Measurements from ENCODE around the gene TAF11L14. TPM values are rescaled to one million over a fixed set of nuclear protein-coding genes. Genes with fewer than 3 reads are reported as not detected.

The TAF11L14 gene
- total RNA-seq, 1 experiment from 2014 or later = not detected

DNA sequence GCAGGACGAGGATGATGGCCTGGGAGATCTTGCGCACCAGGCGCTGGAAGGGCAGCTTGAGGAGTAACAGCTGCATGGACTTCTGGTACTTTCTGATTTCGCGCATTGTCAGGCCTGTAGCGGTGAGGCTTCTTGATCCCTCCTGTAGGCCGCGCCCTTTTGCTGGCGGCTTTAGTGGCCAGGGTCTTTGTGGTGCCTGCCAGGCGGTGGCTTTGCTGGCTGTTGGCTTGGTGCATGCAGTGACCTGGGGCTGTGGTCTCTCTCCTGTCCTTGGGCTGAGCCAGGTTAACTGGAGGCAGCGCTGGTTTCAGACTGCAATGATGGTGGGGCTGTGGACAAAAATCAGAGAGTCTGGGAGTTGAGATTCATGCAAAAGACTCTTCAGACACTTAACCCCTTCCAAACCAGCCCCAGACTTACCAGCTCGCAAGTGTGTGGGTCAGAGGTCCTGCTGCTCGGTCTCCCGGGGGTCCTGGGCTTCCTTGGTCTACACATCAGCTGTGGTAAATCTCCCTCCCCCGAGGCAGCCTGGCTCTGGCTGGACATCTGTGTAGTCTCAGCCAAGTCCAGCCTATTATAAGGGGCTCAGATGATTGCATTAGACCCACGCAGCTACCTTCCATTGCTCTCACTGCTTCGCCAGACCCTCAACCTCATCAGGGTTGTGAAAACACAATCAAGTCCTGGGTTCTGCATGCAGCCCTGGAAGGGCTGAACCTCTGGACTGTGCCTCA is 19.2 kb upstream of the TAF11L14 start:
- Histone ChIP-seq H3K9me2 (ENCODE audit: insufficient read depth) (no peaks in the 10 kb centered on the region), H3K4me2 (ENCODE audit: low read length) (no peak overlapping the region), H3K4me3 (replicated peaks in 1 of 2; ENCODE audit: low read depth in 1 of 2, low read length in 2 of 2) (no peak overlapping the region), H4K20me1 (ENCODE audit: insufficient read depth) (no peaks in the 10 kb centered on the region), H3K36me3 (ENCODE audit: control insufficient read depth in 1 of 2, insufficient read depth in 2 of 2, low read length in 2 of 2) (no peaks in the 10 kb centered on the region), H3K79me2 (ENCODE audit: insufficient read depth, low read length) (no peaks in the 10 kb centered on the region), H3K27me3 (ENCODE audit: insufficient read depth, low read length) (no peaks in the 10 kb centered on the region), H3K9ac (ENCODE audit: low read length) (no peak overlapping the region), H3K9me3 (ENCODE audit: control insufficient read depth in 1 of 2, insufficient read depth in 1 of 2, low read depth in 1 of 2, low read length in 2 of 2) (no peaks in the 10 kb centered on the region; a peak in 1 of 4 replicates), H2AFZ (ENCODE audit: low read depth, low read length, poor library complexity, severe bottlenecking) (no peak overlapping the region), H3K27ac (ENCODE audit: low read depth, low read length) (no peak overlapping the region), H3K4me1 (ENCODE audit: control insufficient read depth in 1 of 2, insufficient read depth in 2 of 2, low read length in 2 of 2) (no peaks in the 10 kb centered on the region)
- POLR2A ChIA-PET = no interaction called here
- intact Hi-C loops (cut with micrococcal nuclease) = no loop called here
- no TSS peak for BruUV-seq (replicated peaks)
- DNase-seq (ENCODE audit: low read depth, low spot score) (no peak), ATAC-seq (no peak)
- RAD21 ChIA-PET (ENCODE audit: low non-redundant PET in 1 of 2, low total read pairs in 2 of 2, uncharacterized antibody in 2 of 2, unreplicated experiment in 2 of 2) = no interaction called here
- CTCF ChIA-PET = no interaction called here
- TF ChIP-seq, protein P1, sequence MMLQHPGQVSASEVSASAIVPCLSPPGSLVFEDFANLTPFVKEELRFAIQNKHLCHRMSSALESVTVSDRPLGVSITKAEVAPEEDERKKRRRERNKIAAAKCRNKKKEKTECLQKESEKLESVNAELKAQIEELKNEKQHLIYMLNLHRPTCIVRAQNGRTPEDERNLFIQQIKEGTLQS (IDR thresholded peaks at IDR 0.05) = no peak
- no peak for TF ChIP-seq FOSL1 (IDR thresholded peaks at IDR 0.05; ENCODE audit: low read depth)
- TF ChIP-seq EZH2phosphoT487 (IDR thresholded peaks at IDR 0.05; ENCODE audit: borderline replicate concordance) = no peak
- TF ChIP-seq POLR2A (IDR thresholded peaks at IDR 0.05; ENCODE audit: borderline replicate concordance, extremely low read depth, insufficient read depth, insufficient read length) = no peak
- TF ChIP-seq, protein P2, sequence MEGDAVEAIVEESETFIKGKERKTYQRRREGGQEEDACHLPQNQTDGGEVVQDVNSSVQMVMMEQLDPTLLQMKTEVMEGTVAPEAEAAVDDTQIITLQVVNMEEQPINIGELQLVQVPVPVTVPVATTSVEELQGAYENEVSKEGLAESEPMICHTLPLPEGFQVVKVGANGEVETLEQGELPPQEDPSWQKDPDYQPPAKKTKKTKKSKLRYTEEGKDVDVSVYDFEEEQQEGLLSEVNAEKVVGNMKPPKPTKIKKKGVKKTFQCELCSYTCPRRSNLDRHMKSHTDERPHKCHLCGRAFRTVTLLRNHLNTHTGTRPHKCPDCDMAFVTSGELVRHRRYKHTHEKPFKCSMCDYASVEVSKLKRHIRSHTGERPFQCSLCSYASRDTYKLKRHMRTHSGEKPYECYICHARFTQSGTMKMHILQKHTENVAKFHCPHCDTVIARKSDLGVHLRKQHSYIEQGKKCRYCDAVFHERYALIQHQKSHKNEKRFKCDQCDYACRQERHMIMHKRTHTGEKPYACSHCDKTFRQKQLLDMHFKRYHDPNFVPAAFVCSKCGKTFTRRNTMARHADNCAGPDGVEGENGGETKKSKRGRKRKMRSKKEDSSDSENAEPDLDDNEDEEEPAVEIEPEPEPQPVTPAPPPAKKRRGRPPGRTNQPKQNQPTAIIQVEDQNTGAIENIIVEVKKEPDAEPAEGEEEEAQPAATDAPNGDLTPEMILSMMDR (IDR thresholded peaks at IDR 0.05 in 2 of 3, conservative IDR thresholded peaks at IDR 0.05 in 1 of 3; ENCODE audit: borderline replicate concordance in 1 of 3, insufficient read depth in 1 of 3, low read depth in 2 of 3, low read length in 2 of 3) = no peak
- TF ChIP-seq YY1 (IDR thresholded peaks at IDR 0.05; ENCODE audit: extremely low read depth, insufficient replicate concordance, low read depth, low read length) = no peak
- TF ChIP-seq, protein P3, sequence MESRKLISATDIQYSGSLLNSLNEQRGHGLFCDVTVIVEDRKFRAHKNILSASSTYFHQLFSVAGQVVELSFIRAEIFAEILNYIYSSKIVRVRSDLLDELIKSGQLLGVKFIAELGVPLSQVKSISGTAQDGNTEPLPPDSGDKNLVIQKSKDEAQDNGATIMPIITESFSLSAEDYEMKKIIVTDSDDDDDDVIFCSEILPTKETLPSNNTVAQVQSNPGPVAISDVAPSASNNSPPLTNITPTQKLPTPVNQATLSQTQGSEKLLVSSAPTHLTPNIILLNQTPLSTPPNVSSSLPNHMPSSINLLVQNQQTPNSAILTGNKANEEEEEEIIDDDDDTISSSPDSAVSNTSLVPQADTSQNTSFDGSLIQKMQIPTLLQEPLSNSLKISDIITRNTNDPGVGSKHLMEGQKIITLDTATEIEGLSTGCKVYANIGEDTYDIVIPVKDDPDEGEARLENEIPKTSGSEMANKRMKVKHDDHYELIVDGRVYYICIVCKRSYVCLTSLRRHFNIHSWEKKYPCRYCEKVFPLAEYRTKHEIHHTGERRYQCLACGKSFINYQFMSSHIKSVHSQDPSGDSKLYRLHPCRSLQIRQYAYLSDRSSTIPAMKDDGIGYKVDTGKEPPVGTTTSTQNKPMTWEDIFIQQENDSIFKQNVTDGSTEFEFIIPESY (IDR thresholded peaks at IDR 0.05; ENCODE audit: extremely low read depth, insufficient replicate concordance, low read length) = no peak
- TF ChIP-seq ZFX (IDR thresholded peaks at IDR 0.05) = no peak
